HepG2 (cell line): ENCODE results near the gene TUBGCP4. TPM values are rescaled to one million over a fixed set of nuclear protein-coding genes. Genes with fewer than 3 reads are reported as not detected.

Experiments used
- ARHGAP35 ChIP-seq: sonication (generic); formaldehyde crosslinking; IDR thresholded peaks from 2 replicates; pipeline ENCODE4 v1.9.0; 2022; ENCODE audit warnings: mild to moderate bottlenecking, inconsistent platforms, moderate library complexity, missing genetic modification reagents, borderline replicate concordance
- ASH2L ChIP-seq: fragments of 300-600, 200-600 bp; sonication (generic); IDR thresholded peaks from 2 replicates; pipeline ENCODE4 v1.7.0; 2017; ENCODE audit warnings: low read depth, mild to moderate bottlenecking, moderate library complexity, mixed read lengths, low read length; ENCODE audit not compliant: insufficient read length
- CHD4 ChIP-seq: fragments of 200-600 bp; sonication (generic); IDR thresholded peaks from 2 replicates; pipeline ENCODE4 v1.7.0; 2017; ENCODE audit warnings: mild to moderate bottlenecking, low read length, borderline replicate concordance
- DPF2 ChIP-seq: sonication (generic); formaldehyde crosslinking; IDR thresholded peaks from 2 replicates; pipeline ENCODE4 v1.4.0; 2020; ENCODE audit warnings: mild to moderate bottlenecking, low read depth, missing genetic modification reagents, borderline replicate concordance
- FOXO1 ChIP-seq: sonication (generic); formaldehyde crosslinking; IDR thresholded peaks from 2 replicates; pipeline ENCODE4 v1.4.0; 2020; ENCODE audit warnings: missing genetic modification reagents
- HNRNPUL1 ChIP-seq: fragments of 200-400 bp; formaldehyde crosslinking; IDR thresholded peaks from 2 replicates; pipeline ENCODE4 v1.6.1; 2017; ENCODE audit warnings: low read depth, mild to moderate bottlenecking, low read length, moderate library complexity
- KLF13 ChIP-seq: sonication (generic); formaldehyde crosslinking; IDR thresholded peaks from 2 replicates; pipeline ENCODE4 v1.4.0; 2020; ENCODE audit warnings: mild to moderate bottlenecking, missing genetic modification reagents
- KLF9 ChIP-seq: IDR thresholded peaks from 2 replicates; pipeline ENCODE4 v1.6.1; 2016; ENCODE audit warnings: low read depth
- MBD4 ChIP-seq: IDR thresholded peaks from 2 replicates; pipeline ENCODE4 v1.6.1; 2012; ENCODE audit warnings: low read length, inconsistent platforms, borderline replicate concordance
- RNF2 ChIP-seq: fragments of 450-650 bp; conservative IDR thresholded peaks from 2 replicates; pipeline ENCODE4 v1.6.1; 2016; ENCODE audit warnings: low read depth
- RORA ChIP-seq: sonication (generic); formaldehyde crosslinking; IDR thresholded peaks from 2 replicates; pipeline ENCODE4 v1.5.0; 2020; ENCODE audit warnings: mild to moderate bottlenecking, missing genetic modification reagents, moderate library complexity
- SSRP1 ChIP-seq: IDR thresholded peaks from 2 replicates; pipeline ENCODE4 v1.6.1; 2016; ENCODE audit warnings: control low read depth
- TCF7L2 ChIP-seq: IDR thresholded peaks from 2 replicates; pipeline ENCODE4 v1.6.1; 2011; ENCODE audit warnings: mild to moderate bottlenecking, low read depth, low read length, moderate library complexity
- ZNF12 ChIP-seq: sonication (generic); formaldehyde crosslinking; IDR thresholded peaks from 2 replicates; pipeline ENCODE4 v1.5.0; 2020; ENCODE audit warnings: missing genetic modification reagents
- ZNF296 ChIP-seq: sonication (generic); formaldehyde crosslinking; conservative IDR thresholded peaks from 2 replicates; pipeline ENCODE4 v1.5.0; 2020; ENCODE audit warnings: mild to moderate bottlenecking, missing genetic modification reagents
- ZNF432 ChIP-seq: sonication (generic); formaldehyde crosslinking; IDR thresholded peaks from 2 replicates; pipeline ENCODE4 v1.5.0; 2020; ENCODE audit warnings: missing genetic modification reagents, mild to moderate bottlenecking, borderline replicate concordance
- ZNF720 ChIP-seq: sonication (generic); formaldehyde crosslinking; IDR thresholded peaks from 2 replicates; pipeline ENCODE4 v1.4.0; 2020; ENCODE audit warnings: missing genetic modification reagents
- ZNF776 ChIP-seq: sonication (generic); formaldehyde crosslinking; IDR thresholded peaks from 2 replicates; pipeline ENCODE4 v1.4.0; 2020; ENCODE audit warnings: mild to moderate bottlenecking, missing genetic modification reagents
- ZNF780A ChIP-seq: sonication (generic); formaldehyde crosslinking; IDR thresholded peaks from 2 replicates; pipeline ENCODE4 v1.8.0; 2022; ENCODE audit warnings: mild to moderate bottlenecking, missing genetic modification reagents, moderate library complexity
- polyA plus RNA-seq, 8 experiments: library from polyadenylated mRNA; depleted of rRNA in 3 of 8; stranded (reverse) in 7 of 8; unstranded in 1 of 8; fragments of >200 nt; fragmentation: Illumina TruSeq in 4 of 8; extraction: Trizol in 4 of 8; gene quantifications; 2 replicates each; pipeline versions ENCODE4 v1.2.1 to v1.2.3, GENCODE V29; 2011 to 2016; ENCODE audit warnings: low read depth in 4 of 8, missing spikeins in 1 of 8, mixed read lengths in 1 of 8; ENCODE audit not compliant: insufficient read depth in 1 of 8
- total RNA-seq, 5 experiments: library from RNA; depleted of rRNA; stranded (reverse); fragments of >200 nt; fragmentation: Illumina TruSeq; extraction: Trizol; gene quantifications; 2 replicates each; pipeline ENCODE4 v1.2.3, GENCODE V29; 2016; ENCODE audit warnings: low read depth in 1 of 5
- TF ChIP-seq, protein P1 (sequence below): IDR thresholded peaks from 2 replicates; pipeline ENCODE4 v1.6.1; 2018; ENCODE audit warnings: missing genetic modification reagents
- TF ChIP-seq, protein P2 (sequence below): sonication (generic); formaldehyde crosslinking; IDR thresholded peaks from 2 replicates; pipeline ENCODE4 v1.8.1; 2023; ENCODE audit warnings: mild to moderate bottlenecking, moderate library complexity, missing genetic modification reagents
- TF ChIP-seq, protein P3 (sequence below): IDR thresholded peaks from 2 replicates; pipeline ENCODE4 v1.6.1; 2016; ENCODE audit warnings: mild to moderate bottlenecking
- TF ChIP-seq, protein P4 (sequence below): conservative IDR thresholded peaks from 2 replicates; pipeline ENCODE4 v1.6.1; 2018; ENCODE audit warnings: missing genetic modification reagents
- TF ChIP-seq, protein P5 (sequence below), 2 experiments: sonication (generic) in 1 of 2; formaldehyde crosslinking in 1 of 2; IDR thresholded peaks; 2 replicates each; pipeline versions ENCODE4 v1.4.0 to v1.6.1; 2018 to 2020; ENCODE audit warnings: missing genetic modification reagents in 2 of 2, borderline replicate concordance in 1 of 2, low read depth in 1 of 2, mild to moderate bottlenecking in 1 of 2, missing biosample characterization in 1 of 2

TUBGCP4 gene
- total and polyA plus RNA-seq, 2 of the 13 experiments (the other 11 are each of a cell fraction or from before 2014, with no cell fraction given), result 15.0 to 20.5 TPM

DNA sequence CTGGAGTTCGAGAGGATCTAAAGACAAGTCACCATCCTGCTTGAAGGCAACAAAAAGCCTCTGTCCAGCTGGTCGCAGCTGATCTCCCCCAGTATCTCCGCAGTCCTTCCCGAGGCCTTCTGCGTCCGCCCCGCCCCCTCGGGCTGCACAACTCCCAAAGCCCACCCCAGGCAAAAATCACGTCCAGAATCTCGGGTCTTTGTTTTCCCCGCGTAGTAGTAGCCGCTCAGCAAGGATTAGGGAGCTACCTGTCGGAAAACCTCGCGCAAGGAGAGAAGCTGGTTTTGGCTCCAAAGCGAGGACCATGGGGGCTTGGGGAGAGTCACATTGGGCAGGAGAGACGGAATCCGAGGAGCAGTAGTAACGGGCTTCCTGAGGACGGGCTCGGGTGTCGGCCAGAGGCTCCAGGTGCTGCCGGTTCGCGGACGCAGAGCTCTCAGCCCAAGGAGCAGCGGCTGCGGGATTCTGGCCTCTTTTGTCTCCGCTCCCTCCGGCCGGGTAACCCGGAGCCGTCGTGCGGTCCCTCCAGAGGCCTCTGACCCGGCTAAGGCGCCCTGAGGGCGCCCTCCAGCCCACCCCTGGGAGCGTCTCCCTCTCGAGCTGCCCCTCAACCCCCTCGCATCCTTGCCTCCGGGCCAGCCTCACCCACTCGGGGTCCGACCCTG lies 459 bp upstream of the TUBGCP4 start (continued):
- TF ChIP-seq TCF7L2 (no peak), HNRNPUL1 (no peak), ZNF432 (CRISPR knock-in tag) (no peak), ASH2L (peak; percentile 60), ZNF12 (CRISPR knock-in tag) (no peak), ARHGAP35 (CRISPR knock-in tag) (0 out of 2 replicates have a peak, but pooled peaks have one; percentile 33), ZNF296 (CRISPR knock-in tag) (no peak), DPF2 (CRISPR knock-in tag) (no peak), MBD4 (no peak), FOXO1 (CRISPR knock-in tag) (no peak), KLF9 (CRISPR knock-in tag) (no peak), SSRP1 (CRISPR knock-in tag) (no peak), ZNF780A (CRISPR knock-in tag) (no peak), RNF2 (no peak), CHD4 (no peak), ZNF720 (CRISPR knock-in tag) (no peak), ZNF776 (CRISPR knock-in tag) (no peak), KLF13 (CRISPR knock-in tag) (no peak; the same call in 1 of the 2 replicates), RORA (CRISPR knock-in tag) (no peak)
- TF ChIP-seq, protein P1, sequence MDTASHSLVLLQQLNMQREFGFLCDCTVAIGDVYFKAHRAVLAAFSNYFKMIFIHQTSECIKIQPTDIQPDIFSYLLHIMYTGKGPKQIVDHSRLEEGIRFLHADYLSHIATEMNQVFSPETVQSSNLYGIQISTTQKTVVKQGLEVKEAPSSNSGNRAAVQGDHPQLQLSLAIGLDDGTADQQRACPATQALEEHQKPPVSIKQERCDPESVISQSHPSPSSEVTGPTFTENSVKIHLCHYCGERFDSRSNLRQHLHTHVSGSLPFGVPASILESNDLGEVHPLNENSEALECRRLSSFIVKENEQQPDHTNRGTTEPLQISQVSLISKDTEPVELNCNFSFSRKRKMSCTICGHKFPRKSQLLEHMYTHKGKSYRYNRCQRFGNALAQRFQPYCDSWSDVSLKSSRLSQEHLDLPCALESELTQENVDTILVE, result no peak
- TF ChIP-seq, protein P2, sequence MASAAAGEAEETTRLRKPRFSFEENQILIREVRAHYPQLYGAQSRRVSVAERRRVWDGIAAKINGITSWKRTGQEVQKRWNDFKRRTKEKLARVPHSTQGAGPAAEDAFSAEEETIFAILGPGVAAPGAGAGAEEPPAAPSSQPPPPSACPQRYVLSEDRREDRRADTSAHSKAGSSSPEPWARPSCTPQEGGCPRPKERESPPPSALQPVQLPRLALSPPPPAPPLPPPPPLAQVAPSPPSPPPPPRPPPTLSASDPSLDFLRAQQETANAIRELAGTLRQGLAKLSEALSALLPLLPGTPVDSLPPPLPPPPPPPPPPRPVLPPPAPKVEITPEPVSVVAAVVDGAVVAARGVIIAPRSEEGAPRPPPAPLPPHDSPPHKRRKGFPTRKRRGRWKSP (CRISPR knock-in tag), result peak; percentile 5; the same call in 1 of the 2 replicates
- TF ChIP-seq, protein P3, sequence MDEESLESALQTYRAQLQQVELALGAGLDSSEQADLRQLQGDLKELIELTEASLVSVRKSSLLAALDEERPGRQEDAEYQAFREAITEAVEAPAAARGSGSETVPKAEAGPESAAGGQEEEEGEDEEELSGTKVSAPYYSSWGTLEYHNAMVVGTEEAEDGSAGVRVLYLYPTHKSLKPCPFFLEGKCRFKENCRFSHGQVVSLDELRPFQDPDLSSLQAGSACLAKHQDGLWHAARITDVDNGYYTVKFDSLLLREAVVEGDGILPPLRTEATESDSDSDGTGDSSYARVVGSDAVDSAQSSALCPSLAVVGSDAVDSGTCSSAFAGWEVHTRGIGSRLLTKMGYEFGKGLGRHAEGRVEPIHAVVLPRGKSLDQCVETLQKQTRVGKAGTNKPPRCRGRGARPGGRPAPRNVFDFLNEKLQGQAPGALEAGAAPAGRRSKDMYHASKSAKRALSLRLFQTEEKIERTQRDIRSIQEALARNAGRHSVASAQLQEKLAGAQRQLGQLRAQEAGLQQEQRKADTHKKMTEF (CRISPR knock-in tag), result peak; percentile 6; the same call in 1 of the 2 replicates
- TF ChIP-seq, protein P4, sequence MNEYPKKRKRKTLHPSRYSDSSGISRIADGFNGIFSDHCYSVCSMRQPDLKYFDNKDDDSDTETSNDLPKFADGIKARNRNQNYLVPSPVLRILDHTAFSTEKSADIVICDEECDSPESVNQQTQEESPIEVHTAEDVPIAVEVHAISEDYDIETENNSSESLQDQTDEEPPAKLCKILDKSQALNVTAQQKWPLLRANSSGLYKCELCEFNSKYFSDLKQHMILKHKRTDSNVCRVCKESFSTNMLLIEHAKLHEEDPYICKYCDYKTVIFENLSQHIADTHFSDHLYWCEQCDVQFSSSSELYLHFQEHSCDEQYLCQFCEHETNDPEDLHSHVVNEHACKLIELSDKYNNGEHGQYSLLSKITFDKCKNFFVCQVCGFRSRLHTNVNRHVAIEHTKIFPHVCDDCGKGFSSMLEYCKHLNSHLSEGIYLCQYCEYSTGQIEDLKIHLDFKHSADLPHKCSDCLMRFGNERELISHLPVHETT (CRISPR knock-in tag), result no peak; the same call in 1 of the 2 replicates
- TF ChIP-seq, protein P5, sequence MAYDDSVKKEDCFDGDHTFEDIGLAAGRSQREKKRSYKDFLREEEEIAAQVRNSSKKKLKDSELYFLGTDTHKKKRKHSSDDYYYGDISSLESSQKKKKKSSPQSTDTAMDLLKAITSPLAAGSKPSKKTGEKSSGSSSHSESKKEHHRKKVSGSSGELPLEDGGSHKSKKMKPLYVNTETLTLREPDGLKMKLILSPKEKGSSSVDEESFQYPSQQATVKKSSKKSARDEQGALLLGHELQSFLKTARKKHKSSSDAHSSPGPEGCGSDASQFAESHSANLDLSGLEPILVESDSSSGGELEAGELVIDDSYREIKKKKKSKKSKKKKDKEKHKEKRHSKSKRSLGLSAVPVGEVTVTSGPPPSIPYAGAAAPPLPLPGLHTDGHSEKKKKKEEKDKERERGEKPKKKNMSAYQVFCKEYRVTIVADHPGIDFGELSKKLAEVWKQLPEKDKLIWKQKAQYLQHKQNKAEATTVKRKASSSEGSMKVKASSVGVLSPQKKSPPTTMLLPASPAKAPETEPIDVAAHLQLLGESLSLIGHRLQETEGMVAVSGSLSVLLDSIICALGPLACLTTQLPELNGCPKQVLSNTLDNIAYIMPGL (CRISPR knock-in tag; IDR thresholded peaks at IDR 0.05; ENCODE audit: borderline replicate concordance in 1 of 2, low read depth in 1 of 2), result 0 out of 4 replicates have a peak, but pooled peaks of 1 of the 2 experiments have one; percentile 2
